LNCAP (cell line): Measurements from ENCODE around the gene WNT3A.

ENCODE experiments used
- CTCF ChIP-seq: fragments of 450-650 bp; IDR thresholded peaks from 2 replicates; pipeline ENCODE4 v1.5.1; 2017; ENCODE audit warnings: mild to moderate bottlenecking

WNT3A gene

GRCh38 chr1:228003461-228004330 is 3.1 kb upstream of the WNT3A start:
- no peak for TF ChIP-seq CTCF

DNA sequence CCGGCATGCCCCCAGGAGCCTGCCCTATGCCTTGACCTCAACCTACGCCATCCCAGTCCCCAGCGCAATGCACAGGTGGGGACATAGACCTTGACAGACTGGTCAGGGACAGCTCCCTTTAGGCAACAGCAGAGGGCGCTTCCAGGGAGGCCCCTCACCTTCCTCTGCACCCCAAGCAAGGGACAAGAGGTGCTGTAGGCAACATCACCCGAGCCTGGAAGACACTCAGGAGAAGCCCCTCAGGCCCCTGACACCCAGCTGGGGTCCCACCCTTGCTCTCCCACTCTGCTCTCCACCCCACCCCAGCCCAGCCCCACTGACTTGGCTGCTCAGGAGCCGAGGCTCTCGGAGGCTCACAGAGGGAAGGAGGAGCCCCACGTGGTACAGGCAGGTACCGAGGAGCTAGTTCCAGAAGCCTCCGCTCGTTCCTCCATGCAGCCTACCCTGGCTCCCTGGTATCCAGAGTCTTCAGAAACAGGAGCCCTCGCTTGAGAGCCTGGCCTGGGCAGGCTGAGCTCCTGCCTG is 2.4 kb upstream of the WNT3A start:
- TF ChIP-seq CTCF = peak; percentile 49

DNA sequence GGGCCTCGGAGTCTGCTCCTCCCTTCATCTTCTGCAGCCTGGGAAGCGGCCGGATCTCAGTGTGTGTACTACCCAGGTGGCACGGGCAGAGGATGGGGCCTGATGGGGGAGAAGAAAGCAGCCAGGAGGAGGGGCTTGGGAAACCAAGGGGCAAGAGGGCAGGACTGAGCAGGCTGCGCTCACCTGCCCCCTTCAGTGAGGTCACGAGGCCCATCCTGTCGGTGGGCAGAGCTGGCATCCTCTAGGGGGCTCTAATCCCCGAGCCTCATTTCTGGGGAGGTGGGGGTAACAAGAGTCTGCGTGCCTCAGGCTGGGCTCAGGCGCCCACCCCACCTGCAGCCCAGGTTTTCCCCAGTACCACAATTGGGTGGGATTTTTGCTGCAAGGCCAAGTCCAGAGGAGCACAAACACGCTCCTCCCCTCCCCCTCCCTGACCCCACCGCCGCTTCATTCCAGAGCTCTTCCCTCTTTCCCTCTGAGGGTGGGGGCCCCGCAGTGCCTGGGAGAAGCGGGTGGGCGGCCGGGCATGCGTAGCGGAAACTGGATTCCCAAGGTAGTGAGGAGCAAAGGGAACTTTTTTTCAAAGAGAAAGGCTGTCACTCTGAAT is 1.8 kb upstream of the WNT3A start:
- TF ChIP-seq CTCF = no peak

DNA sequence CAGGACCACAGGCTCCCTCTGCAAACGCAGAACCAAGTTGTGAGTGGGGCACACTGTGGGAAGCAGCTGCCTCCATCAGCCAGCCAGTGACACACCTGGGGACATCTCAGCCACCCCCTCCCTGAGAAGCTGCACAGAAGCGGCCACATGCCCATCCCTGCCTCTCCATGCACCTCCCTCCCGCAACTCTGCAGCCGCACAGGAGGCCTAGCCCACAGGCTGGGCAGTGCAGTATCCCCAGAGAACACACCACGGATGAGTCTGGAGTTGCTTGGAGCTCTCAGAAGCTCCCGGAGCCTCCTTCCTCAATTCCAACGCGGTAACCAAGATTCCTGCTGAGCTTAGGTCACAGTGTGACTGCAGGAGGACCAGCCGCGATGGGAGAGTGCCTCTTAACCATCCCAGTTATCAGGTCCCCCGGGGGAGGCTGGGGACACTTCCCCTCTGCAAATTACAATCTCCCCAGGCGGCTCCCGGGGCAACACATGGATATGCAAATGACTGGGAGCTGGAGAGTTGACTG is 1.2 kb upstream of the WNT3A start:
- TF ChIP-seq CTCF = no peak

GRCh38 chr1:228006034-228006785 is 588 bp upstream of the WNT3A start:
- TF ChIP-seq CTCF = no peak

DNA sequence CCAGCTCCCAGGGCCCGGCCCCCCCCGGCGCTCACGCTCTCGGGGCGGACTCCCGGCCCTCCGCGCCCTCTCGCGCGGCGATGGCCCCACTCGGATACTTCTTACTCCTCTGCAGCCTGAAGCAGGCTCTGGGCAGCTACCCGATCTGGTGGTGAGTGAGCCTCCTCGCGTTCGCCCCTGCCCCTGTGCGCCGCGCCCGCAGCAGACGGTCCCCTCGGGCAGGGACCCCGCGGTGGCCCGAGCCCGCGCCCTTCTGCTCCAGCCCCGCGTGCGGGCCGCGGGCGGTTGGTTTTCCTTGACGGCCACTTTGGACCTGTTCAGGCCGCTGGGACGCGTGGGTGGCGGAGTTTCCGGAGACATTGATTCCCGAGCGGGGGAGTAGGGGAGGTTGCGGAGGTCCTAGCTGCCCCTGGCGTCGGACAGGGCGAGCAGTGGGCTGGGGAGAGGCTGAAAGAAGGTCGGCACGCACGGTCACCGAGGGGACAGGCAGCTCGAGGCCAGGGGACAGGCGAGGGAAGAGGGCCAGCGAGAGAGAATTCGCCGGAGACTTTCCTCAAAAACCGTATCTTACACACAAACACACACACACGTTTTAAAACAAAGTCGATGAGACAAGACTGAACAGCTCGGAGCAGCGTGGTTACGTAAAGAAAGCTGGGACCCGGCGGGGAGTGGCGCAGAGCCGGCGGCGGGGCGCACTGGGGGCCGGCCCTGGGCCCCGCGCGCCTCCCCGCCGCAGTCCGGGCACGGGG is 427 bp downstream of the WNT3A start:
- TF ChIP-seq CTCF = no peak
